Measurements from ENCODE around the gene HLF. TPM values are rescaled to one million over a fixed set of nuclear protein-coding genes. Genes with fewer than 3 reads are reported as not detected.

Gene HLF
- 15.1 TPM for total RNA-seq

DNA sequence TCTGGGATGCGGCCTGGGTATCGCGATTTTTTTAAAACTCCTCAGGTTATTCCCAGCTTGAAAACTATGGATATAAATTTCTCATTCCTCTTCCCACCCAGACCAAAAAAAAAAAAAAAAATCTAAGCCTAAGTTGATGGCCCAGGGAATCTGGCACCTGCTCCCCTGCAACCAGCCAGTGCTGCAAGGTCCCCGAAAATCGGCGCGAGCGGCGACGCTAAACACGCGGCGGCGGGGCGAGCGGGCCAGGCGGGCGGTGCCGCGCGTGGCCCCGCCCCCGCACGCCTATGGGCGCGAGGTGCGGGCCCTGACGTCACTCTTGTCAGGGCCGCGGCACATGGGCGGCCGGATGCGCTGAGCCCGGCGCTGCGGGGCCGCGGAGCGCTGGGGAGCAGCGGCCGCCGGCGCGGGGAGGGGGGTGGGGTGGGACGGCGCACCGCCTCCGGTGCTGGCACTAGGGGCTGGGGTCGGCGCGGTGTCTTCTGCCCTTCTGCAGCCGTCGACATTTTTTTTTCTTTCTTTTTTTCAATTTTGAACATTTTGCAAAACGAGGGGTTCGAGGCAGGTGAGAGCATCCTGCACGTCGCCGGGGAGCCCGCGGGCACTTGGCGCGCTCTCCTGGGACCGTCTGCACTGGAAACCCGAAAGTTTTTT, at the start of gene HLF:
Gene HLF, plus strand, starts transcription at position 316 of the 654 bp plus-strand sequence. CDS start 525 bp downstream, outside the sequence.
- peak; percentile 76 for DNase-seq

DNA sequence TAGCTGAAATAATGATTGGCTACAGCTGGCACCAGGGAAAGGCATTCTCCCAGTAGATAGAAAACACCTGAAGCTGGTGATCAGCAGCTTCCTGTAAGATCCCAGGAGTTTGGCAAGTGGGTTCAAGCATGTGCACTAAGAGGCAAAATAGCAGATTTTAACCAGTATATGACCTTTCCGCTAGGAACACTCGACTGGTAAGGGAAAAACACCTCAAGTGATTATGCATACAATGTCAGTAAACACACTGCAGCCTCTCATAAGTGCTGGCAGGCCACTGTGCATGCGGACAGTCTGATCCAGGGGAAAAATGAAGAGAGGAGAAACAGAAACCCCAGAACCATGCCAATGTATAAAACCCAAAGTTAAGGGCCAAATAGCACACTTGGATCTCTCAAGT, 49.0 kb upstream of the HLF start:
- DNase-seq, result no peak

DNA sequence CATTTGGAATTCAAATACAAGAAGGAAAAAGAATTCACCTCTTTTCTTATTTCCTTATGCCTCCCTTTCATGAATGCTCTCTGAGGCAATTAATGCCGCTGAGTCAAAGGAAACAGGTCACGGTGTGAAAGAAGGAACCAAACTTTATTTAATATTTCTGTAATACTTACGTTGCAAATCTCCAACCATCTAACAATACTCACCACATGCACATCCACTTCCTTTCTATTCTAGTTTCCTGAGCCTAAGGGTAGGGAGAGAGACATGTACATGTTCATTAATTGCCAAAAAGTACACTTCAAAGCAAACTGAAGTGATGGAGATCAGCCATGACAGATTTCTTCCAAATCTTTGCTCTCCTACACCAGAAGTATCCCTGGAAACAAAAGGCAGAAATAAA, 47.9 kb upstream of the HLF start:
- no peak for DNase-seq

DNA sequence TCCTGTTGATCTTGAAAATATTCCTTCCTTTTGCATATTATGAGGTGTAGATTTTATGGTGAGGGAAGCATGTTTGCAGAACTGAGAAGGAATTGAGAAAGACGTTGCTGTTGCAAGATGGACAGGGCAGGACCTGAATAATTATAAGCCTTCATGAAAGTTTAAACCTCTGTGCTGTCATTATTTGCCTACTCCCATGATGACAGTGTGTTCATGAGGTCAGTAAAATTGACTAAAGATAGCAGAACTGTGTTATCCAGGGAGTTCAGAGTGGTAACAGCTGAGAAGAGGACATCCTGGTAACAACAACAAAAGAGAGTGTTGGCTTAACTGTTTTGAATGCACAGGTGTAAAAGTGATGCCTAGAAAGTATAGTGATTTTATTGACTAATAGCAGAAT, 45.3 kb upstream of the HLF start:
- DNase-seq, result no peak

- DNase-seq, result no peak
Observed at GRCh38 chr17:55219934-55220333, 44.8 kb upstream of the HLF start.

DNA sequence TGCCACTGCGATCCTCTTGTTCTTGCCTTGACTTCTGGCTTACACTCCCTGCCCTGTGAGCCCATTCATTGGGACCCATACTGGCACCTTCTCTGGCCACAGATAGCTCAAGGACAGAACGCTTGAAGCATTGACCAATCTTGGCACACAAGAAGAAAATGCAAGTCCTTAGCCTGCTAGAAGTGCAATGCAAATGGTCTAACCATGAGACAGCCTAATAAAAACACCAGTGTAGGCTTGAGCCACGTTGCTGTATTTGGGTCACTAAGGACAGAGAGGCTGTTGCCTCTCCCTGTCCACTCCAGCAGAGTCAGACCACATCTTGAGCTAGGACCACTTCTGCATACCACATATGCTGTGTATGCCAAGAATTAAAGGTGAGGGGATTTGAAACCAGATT, 41.2 kb upstream of the HLF start:
- no peak for DNase-seq

GRCh38 chr17:55224746-55225145, 40.0 kb upstream of the HLF start:
- no peak for DNase-seq

GRCh38 chr17:55225237-55225636, 39.5 kb upstream of the HLF start:
- no peak for DNase-seq

DNA sequence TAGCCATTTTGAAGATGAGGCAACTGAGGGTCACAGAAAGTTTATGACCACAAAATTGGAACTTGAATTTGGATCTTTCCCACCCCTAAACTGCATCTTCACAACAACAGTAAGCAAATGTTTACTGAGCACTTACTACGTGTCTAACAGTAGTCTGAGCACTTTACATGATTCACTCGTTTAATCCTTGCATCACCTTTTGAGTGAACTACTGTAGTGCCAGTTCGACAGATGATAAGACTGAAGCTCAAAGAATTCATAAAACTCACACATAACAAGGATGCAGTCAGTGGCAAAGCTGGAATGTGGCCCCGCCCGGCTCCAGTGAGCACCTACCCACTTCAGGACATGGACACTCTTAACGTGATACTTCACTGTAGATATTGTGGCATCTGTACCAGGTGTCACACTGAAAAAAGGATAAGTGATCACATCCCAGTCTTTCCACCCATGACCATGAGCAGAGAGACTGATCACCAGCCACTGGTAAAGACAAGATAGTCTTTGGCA, 36.0 kb upstream of the HLF start:
- no peak for DNase-seq

- DNase-seq, result no peak
Observed at GRCh38 chr17:55229276-55229675, 35.5 kb upstream of the HLF start.

DNA sequence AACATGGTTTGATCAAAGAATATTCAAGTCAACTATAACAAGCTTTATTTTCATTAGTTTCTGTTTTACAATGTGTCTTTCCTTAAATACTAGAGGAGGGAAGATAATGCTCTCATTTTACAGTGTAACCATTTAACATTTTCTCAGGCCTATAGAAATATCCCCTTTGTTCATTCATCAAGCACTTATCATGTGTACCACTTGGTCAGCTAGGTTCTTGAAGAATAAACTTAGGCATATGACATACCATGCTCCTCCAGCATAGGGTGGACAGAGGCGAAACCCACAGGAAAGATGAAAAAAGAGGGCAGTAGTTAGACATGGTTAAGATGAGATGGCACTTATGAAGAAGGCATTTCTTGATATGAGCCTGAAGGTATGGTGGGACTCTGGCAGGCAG, 34.0 kb upstream of the HLF start:
- no peak for DNase-seq

GRCh38 chr17:55233840-55234239, 30.9 kb upstream of the HLF start:
- DNase-seq, result no peak

- DNase-seq, result no peak
Observed at GRCh38 chr17:55236316-55236715, 28.4 kb upstream of the HLF start.

- DNase-seq, result no peak
Observed at GRCh38 chr17:55237268-55237667, 27.5 kb upstream of the HLF start.

DNA sequence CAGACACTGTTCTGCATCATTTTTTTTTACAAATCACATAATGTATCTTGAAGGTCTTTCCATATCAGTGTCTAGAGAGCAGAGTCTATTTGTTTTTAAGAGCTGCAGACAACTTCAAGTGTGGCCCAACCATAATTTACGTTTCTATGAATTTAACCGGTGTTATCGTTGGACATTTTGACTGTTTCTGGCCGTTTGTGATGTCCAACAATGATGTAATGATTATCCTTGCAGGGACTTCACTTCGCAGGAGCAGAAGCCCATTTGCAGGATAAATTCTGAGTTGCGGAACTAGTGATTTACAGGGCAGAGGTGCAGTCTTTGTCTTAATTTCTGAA, 26.9 kb upstream of the HLF start:
- no peak for DNase-seq

DNA sequence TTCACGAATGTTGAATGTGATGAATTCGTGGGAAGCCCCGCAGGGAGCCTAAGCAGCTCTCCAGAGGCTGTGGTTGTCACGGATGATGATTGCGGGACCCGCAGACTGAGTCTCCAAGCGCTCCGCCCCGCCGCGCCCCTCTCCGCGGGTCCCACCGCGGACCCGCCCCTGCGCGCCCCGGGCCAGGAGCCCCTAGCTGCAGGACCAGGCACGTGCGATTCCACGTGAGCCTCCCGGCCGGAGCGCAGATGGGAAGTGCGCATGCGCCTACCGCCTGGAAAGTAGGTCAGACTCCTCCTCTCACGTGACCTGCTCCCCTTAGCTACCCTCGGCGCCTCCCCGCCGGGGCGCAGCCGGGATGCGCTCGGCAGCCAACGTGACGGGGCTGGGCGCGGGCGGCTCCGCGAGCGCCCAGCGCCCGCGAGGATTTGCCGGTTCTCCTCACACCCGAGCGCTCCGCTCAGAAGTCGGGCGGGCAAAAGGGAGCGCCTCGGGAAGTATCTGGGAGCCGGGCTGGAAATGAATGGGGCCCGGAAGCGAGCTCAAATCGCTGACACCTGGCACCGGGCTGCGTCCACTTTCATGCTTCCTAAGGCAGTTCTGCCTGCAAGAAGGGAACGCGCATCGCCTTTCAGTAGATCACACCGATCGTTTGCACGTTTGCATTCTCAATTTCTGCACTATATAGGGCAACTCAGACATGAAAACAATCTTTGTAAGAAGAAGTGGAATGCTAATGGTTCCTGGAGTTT, 26.4 kb upstream of the HLF start:
- peak; percentile 92 for DNase-seq

- peak; percentile 54 for DNase-seq
Observed at GRCh38 chr17:55238931-55239297, 25.8 kb upstream of the HLF start.

GRCh38 chr17:55241097-55241496, 23.7 kb upstream of the HLF start:
- DNase-seq, result no peak

GRCh38 chr17:55242476-55242875, 22.3 kb upstream of the HLF start:
- no peak for DNase-seq

- DNase-seq, result no peak
Observed at GRCh38 chr17:55245986-55246385, 18.8 kb upstream of the HLF start.

DNA sequence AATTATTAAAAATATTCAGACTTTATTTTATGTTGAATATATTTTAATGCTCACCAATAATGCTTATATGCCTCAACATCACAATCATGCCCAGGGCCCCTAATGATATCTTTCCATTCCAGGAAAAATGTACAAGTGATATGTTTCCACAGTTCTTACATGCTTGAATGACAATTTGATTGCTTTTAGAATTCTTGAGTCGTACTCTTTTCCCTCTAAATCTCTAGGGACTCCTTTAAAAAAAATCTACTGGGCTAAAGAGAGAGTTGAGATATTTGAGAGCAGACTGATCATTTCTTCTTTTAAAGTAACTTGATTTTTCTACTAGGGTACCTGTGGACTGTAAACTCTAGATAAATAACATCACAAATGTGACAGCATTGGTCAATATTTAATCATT, 18.2 kb upstream of the HLF start:
- no peak for DNase-seq

DNA sequence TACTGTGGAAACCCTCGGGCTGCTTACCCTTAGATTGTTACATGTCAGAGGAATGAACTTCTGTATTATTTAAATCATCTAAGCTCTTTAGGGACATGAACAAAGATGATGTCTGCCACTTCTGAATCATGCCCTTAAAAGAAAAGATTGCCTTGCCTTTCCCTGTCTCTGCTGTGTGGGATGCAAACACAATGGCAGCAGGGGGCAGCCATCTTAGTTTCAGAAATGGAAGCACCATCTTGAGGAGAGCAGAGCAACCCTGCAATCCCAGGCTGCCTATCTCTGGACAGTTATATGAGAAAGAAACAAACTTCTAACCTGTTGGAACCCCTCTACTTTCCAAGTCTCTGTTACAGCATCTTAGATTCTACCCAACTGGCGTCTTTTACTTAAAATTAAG, 16.7 kb upstream of the HLF start:
- no peak for DNase-seq

DNA sequence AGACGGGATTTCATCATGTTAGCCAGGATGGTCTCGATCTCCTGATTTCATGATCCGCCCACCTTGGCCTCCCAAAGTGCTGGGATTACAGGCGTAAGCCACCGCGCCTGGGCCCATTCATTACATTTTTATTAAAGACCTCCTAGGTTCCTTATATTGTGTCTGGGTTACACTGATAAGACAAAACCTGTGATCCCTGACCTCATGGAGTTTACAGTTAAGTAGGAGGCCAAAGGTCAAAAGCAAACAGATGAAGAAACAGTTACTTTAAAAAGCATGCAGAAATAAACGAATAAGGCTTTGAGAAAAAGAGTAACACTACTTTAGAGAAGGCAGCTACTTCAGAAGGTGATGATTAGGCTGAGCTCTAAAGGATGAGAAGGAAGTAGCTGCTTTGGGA, 14.9 kb upstream of the HLF start:
- DNase-seq, result no peak

GRCh38 chr17:55254375-55254774, 10.4 kb upstream of the HLF start:
- DNase-seq, result no peak
